ENCODE measurements around the gene PDGFD.

Gene PDGFD

GRCh38 chr11:104028476-104029263, 135.3 kb downstream of the PDGFD start:
- no peak overlapping the region for H3K4me3 ChIP-seq (replicated peaks in 1 of 2; ENCODE audit: low read depth in 2 of 2, low read length in 2 of 2)
- no peak for TF ChIP-seq CTCF (IDR thresholded peaks at IDR 0.05; ENCODE audit: low read depth, low read length)
- peak; percentile 6 to 76 for DNase-seq (ENCODE audit: low read depth in 2 of 2)

GRCh38 chr11:104024572-104024971, 139.4 kb downstream of the PDGFD start:
- H3K4me3 ChIP-seq (replicated peaks in 1 of 2; ENCODE audit: low read depth in 2 of 2, low read length in 2 of 2) = no peak overlapping the region
- no peak for TF ChIP-seq CTCF (IDR thresholded peaks at IDR 0.05; ENCODE audit: low read depth, low read length)
- no peak for DNase-seq (ENCODE audit: low read depth in 2 of 2)

- H3K4me3 ChIP-seq (replicated peaks in 1 of 2; ENCODE audit: low read depth in 2 of 2, low read length in 2 of 2) = no peak overlapping the region
- no peak for DNase-seq (ENCODE audit: low read depth in 2 of 2)
- no peak for TF ChIP-seq CTCF (IDR thresholded peaks at IDR 0.05; ENCODE audit: low read depth, low read length)
Observed at GRCh38 chr11:104015649-104016415, 148.1 kb downstream of the PDGFD start.

GRCh38 chr11:104011044-104011443, 152.9 kb downstream of the PDGFD start:
- no peak for TF ChIP-seq CTCF (IDR thresholded peaks at IDR 0.05; ENCODE audit: low read depth, low read length)

GRCh38 chr11:104009744-104010143, 154.2 kb downstream of the PDGFD start:
- TF ChIP-seq CTCF (IDR thresholded peaks at IDR 0.05; ENCODE audit: low read depth, low read length) = no peak
- no peak for DNase-seq (ENCODE audit: low read depth in 2 of 2)
- H3K4me3 ChIP-seq (replicated peaks in 1 of 2; ENCODE audit: low read depth in 2 of 2, low read length in 2 of 2) = no peak overlapping the region

More at GRCh38 chr11:104011044-104011443, 152.9 kb downstream of the PDGFD start:
- H3K4me3 ChIP-seq (replicated peaks in 1 of 2; ENCODE audit: low read depth in 2 of 2, low read length in 2 of 2) = no peak overlapping the region
- DNase-seq (ENCODE audit: low read depth in 2 of 2) = peak in 1 of 2 donors; percentile 11

- TF ChIP-seq CTCF (IDR thresholded peaks at IDR 0.05; ENCODE audit: low read depth, low read length) = no peak
- peak in 1 of 2 donors; percentile 45 for DNase-seq (ENCODE audit: low read depth in 2 of 2)
- no peak overlapping the region for H3K4me3 ChIP-seq (replicated peaks in 1 of 2; ENCODE audit: low read depth in 2 of 2, low read length in 2 of 2)
Observed at GRCh38 chr11:104005234-104005855, 158.6 kb downstream of the PDGFD start.

Data from cardiac fibroblast (primary cell).